GM12878 (cell line): ENCODE results near the gene PDCD5. TPM values are rescaled to one million over a fixed set of nuclear protein-coding genes. Genes with fewer than 3 reads are reported as not detected.

Experiments used
- ATAC-seq: fragments of 200-7000 bp; cut with Tn5 transposase; 3 replicates; pipeline ENCODE4 v1.9.1; 2020; ENCODE audit warnings: mild to moderate bottlenecking, moderate library complexity
- BruUV-seq: library from RNA; stranded (reverse); fragments of 400-500 nt; replicated peaks from 2 replicates; lab custom pipeline; 2021; lab: Mats Ljungman, UMichigan
- CTCF ChIA-PET: fragments of 300-600 bp; sonication (Branson Sonifier 250); formaldehyde crosslinking; extraction: SDS; loops from one replicate; lab custom pipeline; 2021; ENCODE audit warnings: inconsistent platforms; lab: Yijun Ruan, JAX
- POLR2A ChIA-PET: fragments of 350-600 bp; formaldehyde crosslinking; extraction: SDS; loops from one replicate; lab custom pipeline; 2021; ENCODE audit warnings: inconsistent platforms; lab: Charles Lee
- RAD21 ChIA-PET: fragments of 300-600 bp; sonication (Branson Sonifier 250); formaldehyde crosslinking; loops from one replicate; lab custom pipeline; 2023; ENCODE audit warnings: antibody characterized with exemption; ENCODE audit not compliant: unreplicated experiment; lab: Charles Lee
- SMC1A ChIA-PET: fragments of 300-600 bp; sonication (Branson Sonifier 250); formaldehyde crosslinking; loops from one replicate; lab custom pipeline; 2023; ENCODE audit not compliant: unreplicated experiment, uncharacterized antibody; lab: Charles Lee
- DNase-seq: peaks from one replicate; pipeline ENCODE4 v3.0.0-alpha.2; 2011; ENCODE audit warnings: low read depth, low spot score
- FAIRE-seq: peaks from 3 replicates; lab custom pipeline; 2011; peaks lifted over from hg19 to GRCh38; lab: Jason Lieb, UNC
- H2AFZ ChIP-seq: 2 replicates; pipeline ENCODE4 v1.6.0; 2011; ENCODE audit warnings: low read depth, low read length, control low read depth; ENCODE audit not compliant: control insufficient read depth
- H3K27ac ChIP-seq: 2 replicates; pipeline ENCODE4 v1.5.1; 2011; ENCODE audit warnings: control low read depth; ENCODE audit not compliant: control insufficient read depth, insufficient read depth
- H3K27me3 ChIP-seq, 2 experiments: replicated peaks in 1 of 2; 2 replicates each; pipeline versions ENCODE4 v1.6.0 to v1.6.1; 2011; ENCODE audit warnings: low read length in 1 of 2; ENCODE audit not compliant: control insufficient read depth in 2 of 2, insufficient read depth in 2 of 2
- H3K36me3 ChIP-seq, 2 experiments: 2 replicates each; pipeline ENCODE4 v1.5.1; 2011; ENCODE audit warnings: low read length in 1 of 2; ENCODE audit not compliant: control insufficient read depth in 2 of 2, insufficient read depth in 2 of 2
- H3K4me1 ChIP-seq: 2 replicates; pipeline ENCODE4 v1.6.1; 2011; ENCODE audit warnings: mild to moderate bottlenecking, low read length, moderate library complexity, mixed read lengths; ENCODE audit not compliant: control insufficient read depth, insufficient read depth
- H3K4me2 ChIP-seq: 2 replicates; pipeline ENCODE4 v1.6.0; 2011; ENCODE audit warnings: control low read depth; ENCODE audit not compliant: control insufficient read depth, insufficient read depth
- H3K4me3 ChIP-seq: fragments of 200-600 bp; sonication (generic); 2 replicates; pipeline ENCODE4 v1.5.1; 2016
- H3K79me2 ChIP-seq: 2 replicates; pipeline ENCODE4 v1.6.0; 2011; ENCODE audit warnings: low read length; ENCODE audit not compliant: control insufficient read depth, insufficient read depth
- H3K9ac ChIP-seq: 2 replicates; pipeline ENCODE4 v1.8.0; 2011; ENCODE audit warnings: low read length, control low read depth, mixed read lengths; ENCODE audit not compliant: control insufficient read depth, insufficient read depth
- H3K9me3 ChIP-seq: replicated peaks from 3 replicates; pipeline ENCODE4 v1.5.1; 2011; ENCODE audit warnings: mild to moderate bottlenecking, low read length; ENCODE audit not compliant: control insufficient read depth, insufficient read depth
- H4K20me1 ChIP-seq: 2 replicates; pipeline ENCODE4 v1.6.0; 2011; ENCODE audit not compliant: control insufficient read depth, insufficient read depth
- ASH2L ChIP-seq: fragments of 300-600, 200-600 bp; sonication (generic); IDR thresholded peaks from 2 replicates; pipeline ENCODE4 v1.6.1; 2017; ENCODE audit warnings: low read depth, mild to moderate bottlenecking, borderline replicate concordance
- EED ChIP-seq: sonication (generic); IDR thresholded peaks from 2 replicates; pipeline ENCODE4 v1.6.1; 2016; ENCODE audit warnings: antibody characterized with exemption, low read depth
- EP300 ChIP-seq, 2 experiments: fragments of 150-350 bp in 1 of 2; IDR thresholded peaks; 2 replicates each; pipeline ENCODE4 v1.6.1; 2011 to 2012; ENCODE audit warnings: low read depth in 2 of 2, low read length in 2 of 2, borderline replicate concordance in 1 of 2, improper control_type of control experiment in 1 of 2, inconsistent platforms in 1 of 2; ENCODE audit not compliant: control insufficient read depth in 1 of 2
- HDGF ChIP-seq: fragments of 450-650 bp; IDR thresholded peaks from 2 replicates; pipeline ENCODE4 v1.6.1; 2016; ENCODE audit warnings: antibody characterized with exemption
- NR2F1 ChIP-seq: fragments of 450-650 bp; conservative IDR thresholded peaks from 2 replicates; pipeline ENCODE4 v1.6.1; 2017; ENCODE audit warnings: mild to moderate bottlenecking
- POLR2A ChIP-seq: IDR thresholded peaks from 2 replicates; pipeline ENCODE4 v1.6.1; 2011; ENCODE audit warnings: low read depth, mild to moderate bottlenecking, low read length
- RUNX3 ChIP-seq: IDR thresholded peaks from 2 replicates; pipeline ENCODE4 v1.6.1; 2012; ENCODE audit warnings: low read length, inconsistent platforms
- SIN3A ChIP-seq: IDR thresholded peaks from 2 replicates; pipeline ENCODE4 v1.6.1; 2012; ENCODE audit warnings: low read depth, low read length, improper control_type of control experiment
- WGBS: methylation state at CpG from one replicate; pipeline ENCODE4 v1.1.6; 2016; ENCODE audit warnings: low lambda C conversion rate; ENCODE audit not compliant: insufficient replicate concordance, insufficient coverage; ENCODE audit errors: missing lambda C conversion rate; 5-methylcytosine and 5-hydroxymethylcytosine counted together
- in situ Hi-C: fragments of 300-500 bp; cut with MboI; formaldehyde crosslinking; loops from 9 replicates; pipeline ENCODE4 v1.14.3; 2018; ENCODE audit warnings: mixed read lengths
- intact Hi-C: fragments of 100-400 bp; cut with micrococcal nuclease; formaldehyde crosslinking; loops from one replicate; pipeline ENCODE4 v1.14.2; 2022; ENCODE audit not compliant: unreplicated experiment
- polyA plus RNA-seq, 11 experiments: library from polyadenylated mRNA; depleted of rRNA in 4 of 11; unstranded in 6 of 11; stranded (reverse) in 5 of 11; fragments of >200 nt; fragmentation: Nextera tagmentation in 4 of 11; fragmentation: Illumina TruSeq in 1 of 11; extraction: Ambion mirVana in 4 of 11; extraction: Trizol in 1 of 11; gene quantifications; 1 replicate in 1 of 11; 2 replicates in 10 of 11; pipeline versions ENCODE4 v1.2.1 to v1.2.3, GENCODE V29; 2011 to 2016; ENCODE audit warnings: inconsistent platforms in 2 of 11, missing spikeins in 2 of 11, low read depth in 1 of 11
- total RNA-seq, 4 experiments: library from RNA; depleted of rRNA in 3 of 4; stranded (reverse); fragments of >200 nt in 3 of 4; fragmentation: Illumina TruSeq in 1 of 4; extraction: Trizol in 1 of 4; gene quantifications; 2 replicates each; pipeline versions ENCODE4 v1.2.1 to v1.2.3, GENCODE V29; 2013 to 2021

Gene PDCD5
- total and polyA plus RNA-seq, 10 of the 15 experiments (the other 5 are each of a cell fraction or from before 2014, with no cell fraction given): 124 to 556 (median 227) TPM

- H3K4me3 ChIP-seq: no peak overlapping the region
- POLR2A ChIA-PET: no interaction called here
- no peak overlapping the region for H2AFZ ChIP-seq
- no peak for ATAC-seq
- BruUV-seq: no TSS peak
- H3K4me2 ChIP-seq: no peak overlapping the region
- H3K4me1 ChIP-seq: no peaks in the 10 kb centered on the region
- CTCF ChIA-PET: no interaction called here
- no peaks in the 10 kb centered on the region for H3K27me3 ChIP-seq
- WGBS: 80% methylated on average over 1 of the region's 1 CpG
- H4K20me1 ChIP-seq: no peaks in the 10 kb centered on the region
- no peak overlapping the region for H3K27ac ChIP-seq
- intact Hi-C loops: no loop called here
- SMC1A ChIA-PET: no interaction called here
- FAIRE-seq: no peak
- TF ChIP-seq ASH2L (no peak), POLR2A (no peak), EP300 (IDR thresholded peaks at IDR 0.05; ENCODE audit: borderline replicate concordance in 1 of 2, control insufficient read depth in 1 of 2, low read depth in 2 of 2, low read length in 2 of 2) (no peak)
- no peak overlapping the region for H3K9ac ChIP-seq
- H3K79me2 ChIP-seq: peaks cover 9% of the 10 kb centered on the region
- H3K36me3 ChIP-seq: no peaks in the 10 kb centered on the region
- H3K9me3 ChIP-seq: no peaks in the 10 kb centered on the region
- in situ Hi-C loops: no loop called here
- RAD21 ChIA-PET: no interaction called here
- no peak for DNase-seq
Measured at GRCh38 chr19:32576790-32577189, 4.2 kb upstream of the PDCD5 start.

GRCh38 chr19:32580353-32580900, 563 bp upstream of the PDCD5 start:
- in situ Hi-C loops (loop anchor here (10.0 kb wide), 1 partner anchor 176 kb away; the partner anchor contains the start of gene DPY19L3), intact Hi-C loops (loop anchor here (2.0 to 10.0 kb wide), 4 partner anchors 112 to 394 kb away; partner anchors contain the start of genes CEP89, DPY19L3, FAAP24 and ZNF507)
- ChIA-PET POLR2A (interaction anchor here (0.5 to 1.1 kb wide), 5 partner anchors 13 to 617 kb away, joined by 3 to 6 read pairs (median 4); no protein-coding TSS in a partner anchor), CTCF (interaction anchor here (1.1 kb wide), 1 partner anchor 396 kb away, joined by 3 read pairs; no protein-coding TSS in a partner anchor), SMC1A (interaction anchor here (0.7 kb wide), 1 partner anchor 242 kb away, joined by 3 read pairs; no protein-coding TSS in a partner anchor), RAD21 (interaction anchor here (0.6 kb wide), 1 partner anchor 20 kb away, joined by 3 read pairs; no protein-coding TSS in a partner anchor)
- FAIRE-seq: no peak
- Histone ChIP-seq H3K4me3 (peak overlapping the region; percentile 69), H3K4me1 (0 out of 2 replicates have a peak, but pooled peaks cover 5% of the 10 kb centered on the region), H3K27me3 (no peaks in the 10 kb centered on the region), H3K9me3 (no peaks in the 10 kb centered on the region), H2AFZ (peak overlapping the region; percentile 94), H3K79me2 (peaks cover 24% of the 10 kb centered on the region), H3K27ac (no peak overlapping the region), H4K20me1 (no peaks in the 10 kb centered on the region), H3K36me3 (peaks cover 0 to 8% of the 10 kb centered on the region in 2 experiments; a peak in 3 of 4 replicates), H3K9ac (no peak overlapping the region; the same call in 1 of the 2 replicates), H3K4me2 (peak overlapping the region; percentile 66)
- no TSS peak for BruUV-seq
- TF ChIP-seq EED: no peak
- TF ChIP-seq HDGF: peak; percentile 71; the same call in 1 of the 2 replicates
- 0 out of 2 replicates have a peak, but pooled peaks have one; percentile 37 for TF ChIP-seq SIN3A
- peak; percentile 60 for TF ChIP-seq NR2F1
- TF ChIP-seq RUNX3: peak; percentile 7; the same call in 1 of the 2 replicates
- ATAC-seq: peak; percentile 43
- WGBS: 27% methylated on average over 22 of the region's 22 CpGs
- no peak for DNase-seq
